Medulla oblongata (tissue), 1 donor: ENCODE results near the gene CPVL.
A peak's percentile ranks its signal among the peaks of the same experiment; 100 is the strongest.

ENCODE experiments used
- DNase-seq: peaks from one replicate; pipeline ENCODE4 v3.0.0-alpha.2; 2015; ENCODE audit errors: extremely low spot score

Gene CPVL

DNA sequence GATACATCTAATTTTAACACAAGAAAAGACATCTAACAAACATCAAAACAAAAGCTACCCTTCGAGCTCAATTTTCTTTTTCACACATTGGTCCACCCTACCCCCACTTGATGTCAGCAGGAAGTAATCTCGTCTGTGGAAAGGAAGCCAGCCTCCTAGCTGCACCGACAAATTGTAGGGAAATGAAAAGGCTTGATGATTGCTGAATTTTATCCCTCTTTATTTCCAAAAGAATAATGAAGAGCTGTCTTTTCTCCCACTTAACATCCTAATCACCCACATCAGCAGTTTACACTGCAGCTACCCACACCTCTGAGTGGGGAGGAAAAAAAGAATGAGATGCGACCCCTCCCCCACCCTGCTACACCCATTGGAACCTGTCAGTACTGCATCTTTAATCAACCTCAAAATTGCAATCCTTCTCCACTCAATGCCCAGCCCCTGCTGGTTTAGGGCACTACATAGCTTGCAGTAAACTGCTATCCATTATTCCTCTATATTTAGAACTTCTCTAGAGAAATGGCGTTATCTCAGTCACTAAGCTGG lies 10.6 kb upstream of the CPVL start:
- no peak for DNase-seq

DNA sequence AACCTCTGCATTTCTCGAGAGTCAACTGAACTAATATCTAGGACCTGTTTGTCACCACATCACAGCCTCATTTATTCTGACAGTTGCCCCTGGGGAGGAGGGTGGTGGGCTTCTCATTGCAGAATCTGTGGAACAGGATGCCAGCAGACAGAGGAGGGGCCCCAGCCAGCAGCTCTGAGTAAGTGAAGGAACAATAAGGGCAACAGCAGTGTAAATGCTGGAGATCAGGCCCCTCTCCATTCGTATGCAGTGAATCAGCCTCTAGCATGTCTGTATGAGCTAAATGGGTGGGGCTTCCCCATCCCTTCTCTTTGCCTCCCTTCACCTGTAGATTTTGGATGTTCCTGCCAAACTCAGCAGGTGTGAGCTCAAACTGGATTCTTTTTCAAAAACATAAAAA lies 7.7 kb upstream of the CPVL start:
- no peak for DNase-seq

GRCh38 chr7:29150856-29151255 lies 4.5 kb upstream of the CPVL start:
- no peak for DNase-seq

DNA sequence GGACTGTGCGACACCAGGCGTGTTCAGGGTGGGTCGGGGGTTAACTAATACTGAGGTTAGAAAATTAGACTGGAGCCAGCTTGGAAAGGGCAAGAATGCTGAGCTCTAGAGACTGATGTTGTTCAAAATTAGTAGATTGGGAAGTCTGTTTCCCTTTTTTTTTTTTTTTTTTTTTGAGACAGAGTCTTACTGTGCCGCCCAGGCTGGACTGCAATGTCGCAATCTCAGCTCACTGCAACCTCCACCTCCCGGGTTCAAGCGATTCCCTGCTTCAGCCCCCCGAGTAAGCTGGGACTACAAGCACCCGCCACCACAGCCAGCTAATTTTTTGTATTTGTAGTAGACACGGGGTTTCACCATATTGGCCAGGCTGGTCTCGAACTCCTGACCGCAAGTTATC lies 2.7 kb upstream of the CPVL start:
- DNase-seq = no peak

DNA sequence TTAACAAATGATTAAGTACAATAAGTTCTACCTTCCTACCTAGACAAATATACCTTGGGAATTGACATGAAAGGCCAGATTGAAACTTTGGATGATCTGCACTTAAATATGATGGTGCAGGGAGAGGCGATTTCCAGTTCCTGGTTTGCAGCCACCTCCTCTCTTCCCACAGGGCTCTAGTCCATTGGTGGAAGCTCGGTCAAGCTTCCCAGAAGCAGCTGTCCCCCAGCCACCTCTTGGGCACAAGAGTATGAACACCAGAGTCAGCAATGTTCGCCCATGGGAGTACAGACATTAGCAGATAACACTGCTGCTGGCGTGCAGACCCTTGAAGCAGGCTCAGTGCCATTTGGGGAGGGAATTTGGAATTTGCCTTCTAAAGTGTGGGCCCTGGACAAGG lies 1.5 kb upstream of the CPVL start:
- no peak for DNase-seq

DNA sequence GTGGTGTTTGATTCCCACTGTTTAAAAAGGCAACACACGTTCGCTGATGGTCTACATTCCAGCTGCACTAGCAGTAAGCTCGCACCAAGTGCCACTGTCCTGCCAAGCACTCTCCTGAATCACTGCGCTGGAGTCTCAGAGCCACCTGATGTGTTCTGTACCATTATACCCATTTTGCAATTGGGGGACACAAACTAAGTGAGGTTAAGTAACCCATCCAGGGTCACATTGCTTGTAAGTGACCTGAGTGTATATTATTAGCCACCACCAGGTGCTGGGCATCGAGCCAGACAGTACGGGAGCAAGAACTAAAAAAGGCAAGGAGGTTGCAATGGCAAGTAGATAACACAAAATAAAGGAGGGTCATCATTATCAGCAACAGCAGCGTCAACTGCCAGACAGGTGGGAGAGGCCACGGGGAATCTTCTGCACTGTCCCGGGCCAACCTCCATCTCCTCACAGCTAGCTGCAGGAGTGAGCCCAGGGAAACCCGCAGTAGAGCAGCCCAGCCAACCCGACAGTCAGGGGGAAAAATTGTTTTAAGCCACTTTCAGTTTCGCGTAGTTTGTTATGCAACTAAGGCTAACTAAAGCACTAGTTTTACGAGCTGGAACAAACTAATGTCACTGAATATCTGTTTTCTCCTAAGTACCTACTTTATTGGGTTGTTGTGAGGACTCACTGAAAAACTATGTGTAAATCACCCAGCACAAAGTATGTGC lies 712 bp upstream of the CPVL start:
- DNase-seq = peak; percentile 31

DNA sequence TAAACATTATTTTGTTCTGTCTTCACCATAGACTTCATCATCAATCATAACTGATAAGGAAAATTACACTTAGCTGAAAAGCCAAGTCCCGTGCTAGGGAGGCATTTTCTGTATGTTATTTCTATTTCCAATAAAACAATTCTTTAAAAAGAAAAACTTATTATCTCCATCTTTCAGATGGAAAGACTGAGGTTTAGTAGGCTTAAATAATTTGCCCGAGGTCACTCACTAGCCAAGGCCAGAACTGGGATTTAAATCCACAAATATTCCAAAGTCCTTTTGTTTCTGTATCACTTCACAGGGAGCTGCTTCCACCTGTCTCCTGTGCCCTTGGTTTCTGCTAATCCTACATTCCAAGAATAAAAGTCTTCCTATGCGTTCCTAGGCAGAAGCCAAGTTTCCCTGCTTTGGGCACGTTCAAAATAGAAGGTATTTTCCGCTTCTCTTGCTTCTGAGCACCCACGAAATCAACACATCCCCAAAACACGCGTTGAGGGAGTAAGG lies 732 bp downstream of the CPVL start:
- no peak for DNase-seq

DNA sequence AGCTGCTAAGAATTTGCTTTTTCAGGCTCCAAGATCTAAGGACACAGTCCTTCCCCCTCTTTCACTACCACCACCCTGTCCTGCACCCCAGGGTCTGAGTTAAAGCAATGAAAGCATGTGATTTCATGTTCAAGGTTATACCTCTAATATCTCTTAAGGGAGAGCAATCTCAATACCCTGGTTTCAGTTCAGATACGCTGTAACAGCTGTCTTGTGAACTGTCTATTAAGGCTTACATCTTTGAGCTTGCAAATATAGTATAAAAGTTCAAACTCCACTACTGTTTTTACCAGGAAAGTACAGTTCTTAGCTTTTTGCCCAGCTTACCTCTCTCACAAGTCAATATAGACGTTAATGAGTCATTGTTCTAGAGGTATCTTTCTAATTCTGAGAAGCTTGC lies 2.6 kb downstream of the CPVL start:
- no peak for DNase-seq

DNA sequence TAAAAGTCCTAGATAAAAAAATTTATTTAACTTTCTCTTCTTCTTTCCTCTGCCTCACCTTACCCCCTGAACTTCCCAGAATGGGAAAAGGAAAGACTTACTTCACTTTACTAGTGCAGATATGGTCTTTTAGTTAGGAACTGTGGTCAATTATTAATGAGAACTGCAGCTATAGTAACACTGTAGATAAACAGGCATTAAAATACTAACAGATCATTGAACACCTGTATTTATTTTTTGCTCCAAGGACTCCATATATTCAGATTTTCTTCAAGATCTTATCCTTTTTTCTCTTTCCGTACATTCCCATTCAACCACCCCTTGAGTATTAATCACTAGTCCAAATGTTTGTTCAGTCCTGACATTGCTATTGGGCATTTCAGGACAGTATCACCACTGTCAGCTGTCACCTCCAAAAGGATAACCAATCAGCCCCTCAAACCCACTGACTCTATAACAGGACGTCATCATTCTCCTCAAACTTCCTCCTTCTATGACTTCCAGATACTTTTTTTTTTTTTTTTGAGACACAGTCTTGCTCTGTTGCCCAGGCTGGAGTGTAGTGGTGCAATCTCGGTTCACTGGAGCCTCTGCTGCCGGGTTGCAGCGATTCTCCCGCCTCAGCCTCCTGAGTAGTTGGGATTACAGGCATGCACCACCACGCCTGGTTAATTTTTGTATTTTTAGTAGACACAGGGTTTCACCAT lies 4.2 kb downstream of the CPVL start:
- DNase-seq = no peak

DNA sequence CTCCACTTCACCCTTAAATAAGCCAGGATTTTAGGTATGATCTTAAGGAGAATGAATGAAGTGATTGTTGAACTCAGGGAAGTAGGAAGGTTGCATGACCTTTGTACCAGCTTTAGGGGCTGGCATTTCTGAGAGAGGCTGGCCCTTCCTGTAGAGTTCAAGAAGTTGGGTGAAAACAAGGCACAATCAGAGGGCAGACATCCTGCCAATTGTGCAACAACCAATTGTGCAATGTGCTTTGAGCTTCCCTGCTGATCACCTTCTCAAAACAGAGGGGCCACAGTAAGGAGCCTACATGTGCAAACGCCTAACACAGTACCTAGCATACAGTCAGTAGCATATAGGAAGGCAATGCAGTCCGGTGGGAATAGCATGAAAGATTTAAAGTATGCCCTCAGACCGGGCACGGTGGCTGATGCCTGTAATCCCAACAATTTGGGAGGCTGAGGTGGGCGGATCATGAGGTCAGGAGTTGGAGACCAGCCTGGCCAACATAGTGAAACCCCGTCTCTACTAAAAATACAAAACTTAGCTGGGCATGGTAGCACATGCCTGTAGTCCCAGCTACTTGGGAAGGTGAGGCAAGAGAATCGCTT lies 5.4 kb downstream of the CPVL start:
- peak; percentile 52 for DNase-seq

DNA sequence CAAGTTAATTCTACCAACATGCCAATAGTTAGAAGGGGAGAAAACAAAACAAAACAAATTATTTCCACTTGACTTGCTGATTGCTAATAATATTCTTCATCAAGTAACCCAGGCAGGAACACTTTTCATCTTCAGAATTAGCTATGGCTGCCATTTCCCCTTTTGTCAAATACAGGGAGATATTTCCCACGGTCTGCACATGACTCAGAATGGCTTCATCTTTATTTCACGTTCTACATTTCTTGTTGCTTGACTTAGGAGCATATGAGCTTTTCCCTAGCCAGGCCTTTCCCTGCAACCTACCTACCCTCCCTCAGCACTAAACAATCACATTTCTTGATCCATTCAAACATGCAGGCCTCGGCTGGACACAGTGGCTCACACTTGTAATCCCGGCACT lies 6.5 kb downstream of the CPVL start:
- DNase-seq = no peak

DNA sequence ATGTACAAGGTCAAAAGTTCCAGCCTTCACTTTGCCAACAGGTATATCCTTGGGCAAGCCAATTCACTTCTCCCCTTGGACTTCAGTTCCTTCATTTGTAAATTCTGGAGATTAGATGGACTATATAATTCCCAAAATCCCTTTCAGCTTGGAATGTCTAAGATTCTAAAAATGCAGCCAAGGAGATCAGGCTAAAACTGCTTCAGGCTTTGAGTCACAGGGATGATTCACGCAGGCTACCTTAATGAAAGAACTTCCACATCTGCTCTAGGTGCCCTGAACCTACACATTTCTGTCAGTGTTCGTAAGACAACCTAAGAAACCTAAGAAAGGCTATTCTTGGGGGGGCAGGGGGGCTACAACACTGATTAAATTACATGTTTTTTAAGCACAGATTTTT lies 7.1 kb downstream of the CPVL start:
- no peak for DNase-seq

DNA sequence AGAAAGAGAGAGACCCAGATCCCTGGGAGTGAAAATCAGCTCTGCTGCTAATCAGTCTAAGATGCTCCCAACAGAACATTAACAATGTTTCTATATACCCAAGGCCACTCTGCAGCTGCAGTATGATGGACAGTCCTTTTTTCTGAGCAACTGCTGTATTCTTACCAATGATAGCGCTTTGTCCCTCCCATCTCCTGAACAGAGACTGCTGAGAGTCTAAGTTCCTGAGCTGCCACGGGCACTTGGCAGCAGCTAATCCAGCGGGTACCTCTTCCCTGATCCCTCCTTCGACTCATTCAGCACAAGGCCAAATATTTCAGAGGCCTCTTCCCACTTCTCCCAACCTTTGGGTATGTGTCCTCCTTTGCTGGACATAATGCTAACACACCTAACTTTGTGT lies 7.7 kb downstream of the CPVL start:
- DNase-seq = no peak

DNA sequence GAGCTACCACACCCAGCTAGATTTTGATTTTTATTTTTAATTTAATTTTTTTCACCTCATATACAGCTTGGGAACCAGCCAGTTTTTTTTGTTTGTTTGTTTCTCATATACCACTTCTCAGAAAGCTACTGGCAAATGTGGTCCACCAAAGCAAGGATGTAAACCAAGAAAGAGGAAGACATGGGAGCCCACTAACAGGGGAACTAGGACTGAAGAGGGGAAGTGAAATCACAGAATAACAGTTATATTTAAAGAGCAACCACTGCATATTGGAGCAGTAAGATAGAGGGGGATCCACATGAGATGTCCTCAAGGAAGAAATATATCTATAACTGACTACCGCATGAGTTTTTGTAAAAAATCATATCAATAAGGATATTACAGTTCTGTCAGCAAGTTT lies 10.5 kb downstream of the CPVL start:
- peak; percentile 29 for DNase-seq

DNA sequence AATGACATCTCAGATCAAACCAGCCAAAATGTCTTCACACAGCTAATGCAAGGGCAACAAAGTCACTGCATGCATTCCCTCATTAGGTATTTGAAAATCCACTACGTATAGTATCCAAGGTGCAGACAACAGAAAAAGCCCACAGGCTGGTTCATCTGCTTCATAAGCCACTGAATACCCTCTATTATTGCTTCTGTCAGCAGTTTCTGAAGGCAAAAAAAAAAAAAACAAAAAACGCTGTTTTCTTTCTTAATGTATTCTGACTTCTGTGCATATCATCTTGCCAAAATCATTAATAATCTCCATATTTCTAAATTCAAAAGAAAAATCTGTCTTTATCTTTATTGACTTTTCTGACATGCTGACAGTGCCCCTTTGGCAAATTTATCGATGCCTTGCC lies 13.4 kb downstream of the CPVL start:
- no peak for DNase-seq

DNA sequence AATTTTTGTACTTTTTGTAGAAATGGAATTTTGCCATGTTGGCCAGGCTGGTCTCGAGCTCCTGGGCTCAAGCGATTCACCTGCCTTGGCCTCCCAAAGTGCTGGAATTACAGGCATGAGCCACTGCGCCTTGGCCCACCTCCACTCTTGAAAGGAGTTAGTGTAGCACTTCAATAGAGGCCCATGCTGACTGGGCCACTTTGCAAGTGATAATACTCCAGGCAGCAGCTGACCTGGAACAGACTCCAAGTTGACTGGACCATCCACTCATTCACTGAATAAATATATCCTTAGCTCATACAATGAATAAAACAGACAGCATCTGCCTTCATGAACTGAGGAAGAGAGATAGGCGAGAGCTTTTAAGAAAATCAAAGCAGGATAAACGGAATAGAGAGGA lies 14.7 kb downstream of the CPVL start:
- no peak for DNase-seq

GRCh38 chr7:29130096-29130495 lies 16.2 kb downstream of the CPVL start:
- no peak for DNase-seq

DNA sequence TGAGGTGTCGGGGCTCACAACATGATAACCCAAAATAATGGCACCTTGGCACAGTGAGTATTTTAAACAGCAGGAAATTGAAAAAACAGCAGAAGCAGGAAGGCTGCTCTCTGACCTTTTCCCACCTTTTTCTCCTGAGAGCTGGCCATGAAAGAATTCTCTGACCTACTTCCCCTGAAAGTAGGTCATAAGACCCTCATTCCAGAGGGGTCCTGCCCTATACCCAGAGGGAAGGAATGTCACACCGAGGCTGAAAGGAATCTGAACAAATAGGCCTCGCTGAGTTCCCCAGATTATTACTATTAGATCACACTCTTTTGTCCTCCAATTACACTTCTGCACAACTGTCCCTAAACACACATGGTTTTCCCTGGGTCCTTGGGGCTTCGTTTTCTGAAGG lies 18.8 kb downstream of the CPVL start:
- no peak for DNase-seq

DNA sequence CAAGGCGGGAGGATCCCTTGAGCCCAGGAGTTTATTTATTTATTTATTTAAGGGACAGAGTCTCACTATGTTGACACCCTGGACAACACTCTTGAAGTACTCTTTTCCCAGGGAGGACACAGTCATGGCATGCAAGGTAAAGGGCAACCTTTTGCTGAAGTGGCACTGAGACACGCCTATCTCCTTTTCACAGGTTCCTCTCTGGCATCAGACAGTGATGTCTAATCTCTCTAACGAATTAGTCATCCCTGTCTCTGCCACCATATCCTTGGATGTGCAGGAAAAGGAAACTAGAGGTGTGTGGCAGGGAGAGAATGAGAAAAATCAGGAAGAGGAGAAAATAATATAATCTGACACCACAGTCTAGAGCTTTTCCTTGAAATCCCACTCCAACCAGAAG lies 19.5 kb downstream of the CPVL start:
- DNase-seq = no peak

GRCh38 chr7:29123626-29124190 lies 22.6 kb downstream of the CPVL start:
- no peak for DNase-seq

DNA sequence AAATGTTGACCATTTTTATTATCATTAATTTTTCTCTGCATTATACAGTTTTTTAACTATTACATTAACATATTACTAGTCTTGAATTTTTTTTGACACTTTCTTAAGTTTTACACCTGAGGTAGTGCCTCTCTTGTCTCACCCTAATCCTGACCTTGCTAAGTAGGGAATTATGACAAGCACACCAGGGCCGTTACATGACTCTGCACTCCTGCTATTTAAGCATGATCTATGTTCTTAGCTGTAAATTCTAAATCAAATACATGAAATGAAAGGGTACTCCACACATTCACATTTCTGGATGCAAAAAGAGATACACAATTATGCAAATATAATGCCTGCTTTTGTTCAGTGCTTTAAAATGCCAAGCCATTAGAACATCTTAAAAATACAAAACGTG lies 23.6 kb downstream of the CPVL start:
- DNase-seq = no peak

GRCh38 chr7:29122081-29122480 lies 24.3 kb downstream of the CPVL start:
- DNase-seq = no peak

DNA sequence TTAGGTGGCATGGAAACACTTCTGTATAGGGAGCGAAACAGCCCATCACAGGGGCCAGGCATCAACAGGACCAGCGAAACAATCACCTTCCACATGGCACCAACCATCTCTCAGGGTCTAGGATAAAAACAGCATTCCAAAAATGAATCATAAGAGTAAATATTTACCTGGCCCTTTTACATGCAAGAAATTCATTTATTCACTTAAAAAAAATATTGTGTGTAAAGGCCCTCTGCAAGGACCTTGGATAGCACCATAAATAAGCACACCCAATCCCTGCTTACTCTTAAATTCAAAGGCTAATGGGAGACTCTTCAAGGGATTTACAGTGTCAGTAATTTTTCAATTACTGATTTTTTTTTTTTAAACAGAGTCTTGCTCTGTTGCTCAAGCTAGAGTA lies 25.4 kb downstream of the CPVL start:
- no peak for DNase-seq
